Measurements from ENCODE around the gene SCARB2.

GRCh38 chr4:76208005-76208765, 5.4 kb downstream of the SCARB2 start:
- TF ChIP-seq CTCF (IDR thresholded peaks at IDR 0.05) (no peak), POLR2A (IDR thresholded peaks at IDR 0.05) (peak in 1 of 2 donors; percentile 51)
